Lung (tissue), 12 donors: ENCODE measurements around the gene NBEA. TPM values are rescaled to one million over a fixed set of nuclear protein-coding genes. Genes with fewer than 3 reads are reported as not detected.

Experiments
- ATAC-seq: fragments of 200-7000 bp; cut with Tn5 transposase; one replicate; pipeline ENCODE4 v1.9.1; 2020; ENCODE audit warnings: moderate number of reproducible peaks; ENCODE audit not compliant: insufficient read depth, low FRiP score
- DNase-seq, 3 donors: peaks; one replicate each; pipeline ENCODE4 v3.0.0-alpha.2; 2013 to 2017
- H3K27ac ChIP-seq, 2 donors: one replicate each; pipeline ENCODE4 v1.5.1; 2013; ENCODE audit warnings: mild to moderate bottlenecking in 2 of 2, moderate library complexity in 2 of 2, control low read depth in 1 of 2, inconsistent platforms in 1 of 2, low read depth in 1 of 2, low read length in 1 of 2
- H3K27me3 ChIP-seq, 3 donors: one replicate each; pipeline ENCODE4 v1.5.1; 2013; ENCODE audit warnings: low read length in 2 of 3; ENCODE audit not compliant: control insufficient read depth in 3 of 3, insufficient read depth in 3 of 3
- H3K36me3 ChIP-seq, 4 donors: one replicate each; pipeline ENCODE4 v1.5.1; 2013; ENCODE audit warnings: low read length in 4 of 4, mild to moderate bottlenecking in 1 of 4, moderate library complexity in 1 of 4; ENCODE audit not compliant: control insufficient read depth in 4 of 4, insufficient read depth in 4 of 4
- H3K4me1 ChIP-seq, 5 donors: one replicate each; pipeline ENCODE4 v1.5.1; 2013; ENCODE audit warnings: low read length in 5 of 5, mild to moderate bottlenecking in 2 of 5, moderate library complexity in 1 of 5; ENCODE audit not compliant: control insufficient read depth in 5 of 5, insufficient read depth in 5 of 5
- H3K4me3 ChIP-seq: one replicate; pipeline ENCODE4 v1.5.1; 2013; ENCODE audit warnings: mild to moderate bottlenecking, control low read depth, moderate library complexity
- H3K9ac ChIP-seq, 2 donors: one replicate each; pipeline ENCODE4 v1.5.1; 2013; ENCODE audit warnings: low read length in 2 of 2, control low read depth in 1 of 2; ENCODE audit not compliant: insufficient read depth in 1 of 2
- H3K9me3 ChIP-seq, 4 donors: one replicate each; pipeline ENCODE4 v1.5.1; 2013; ENCODE audit warnings: low read length in 3 of 4, mild to moderate bottlenecking in 1 of 4, moderate library complexity in 1 of 4; ENCODE audit not compliant: control insufficient read depth in 4 of 4, insufficient read depth in 3 of 4
- CTCF ChIP-seq: IDR thresholded peaks from 2 replicates; pipeline ENCODE4 v1.5.1; 2012; ENCODE audit warnings: mild to moderate bottlenecking; ENCODE audit errors: control extremely low read depth, extremely low read depth
- WGBS, 2 donors: extraction: QIAGEN DNeasy Blood & Tissue Kit; methylation state at CpG; one replicate each; pipeline ENCODE4 v1.1.7; 2013; 5-methylcytosine and 5-hydroxymethylcytosine counted together
- polyA plus RNA-seq, 2 donors: library from polyadenylated mRNA; stranded (reverse); fragments of 200-250 nt; gene quantifications; one replicate each; pipeline ENCODE4 v1.2.1, GENCODE V29; 2013
- total RNA-seq, 2 donors: library from RNA; depleted of rRNA in 1 of 2; stranded (reverse); fragments of >200 nt in 1 of 2; gene quantifications; one replicate each; pipeline ENCODE4 v1.2.1, GENCODE V29; 2014 to 2021
- donor health status: control.
- donor health status: control.
- donor health status: Bipolar disorder and iron deficiency.
- donor health status: healthy.
- donor health status: DM: yes; HTN: yes; CAD: no.

Gene NBEA
- total and polyA plus RNA-seq, 4 donors: 1.6 to 26.5 (median 5.3) TPM

GRCh38 chr13:35470671-35471661 lies 528.9 kb downstream of the NBEA start:
- peaks cover 2 to 78% (median 78%) of the 10 kb centered on the region in 3 donors for H3K27me3 ChIP-seq

GRCh38 chr13:35471706-35472322 lies 529.7 kb downstream of the NBEA start:
- Histone ChIP-seq H3K9me3 (peaks cover 0 to 19% (median 0%) of the 10 kb centered on the region in 4 donors), H3K4me1 (peaks cover 0 to 32% (median 9%) of the 10 kb centered on the region in 5 donors), H3K27ac (no peak overlapping the region), H3K27me3 (peaks cover 2 to 87% (median 86%) of the 10 kb centered on the region in 3 donors), H3K4me3 (no peak overlapping the region), H3K36me3 (no peaks in the 10 kb centered on the region), H3K9ac (no peak overlapping the region)
- 25 to 41% methylated on average over 28 of the region's 28 CpGs for WGBS, 2 donors
- ATAC-seq: no peak
- peak in 2 of 3 donors; percentile 45 to 46 for DNase-seq
- TF ChIP-seq CTCF: no peak

More at GRCh38 chr13:35470671-35471661, 528.9 kb downstream of the NBEA start:
- Histone ChIP-seq H3K36me3 (no peaks in the 10 kb centered on the region), H3K27ac (no peak overlapping the region), H3K9ac (no peak overlapping the region), H3K9me3 (peaks cover 0 to 15% (median 0%) of the 10 kb centered on the region in 4 donors), H3K4me3 (no peak overlapping the region), H3K4me1 (peaks cover 0 to 31% (median 9%) of the 10 kb centered on the region in 5 donors)
- ATAC-seq (peak; percentile 23), DNase-seq (peak; percentile 65 to 82 (median 75))
- TF ChIP-seq CTCF: no peak
- WGBS, 2 donors: 4 to 9% methylated on average over 62 to 68 of the region's 68 CpGs

GRCh38 chr13:35472323-35472881 lies 530.3 kb downstream of the NBEA start:
- H3K9me3 ChIP-seq: peaks cover 0 to 19% (median 0%) of the 10 kb centered on the region in 4 donors
- 40 to 64% methylated on average over 7 of the region's 7 CpGs for WGBS, 2 donors
- H3K27ac ChIP-seq: no peak overlapping the region
- H3K4me1 ChIP-seq: peaks cover 0 to 32% (median 9%) of the 10 kb centered on the region in 5 donors
- DNase-seq (peak; percentile 13 to 44 (median 16)), ATAC-seq (no peak)
- no peak overlapping the region for H3K9ac ChIP-seq
- H3K27me3 ChIP-seq: peaks cover 2 to 92% (median 92%) of the 10 kb centered on the region in 3 donors
- no peak overlapping the region for H3K4me3 ChIP-seq
- H3K36me3 ChIP-seq: no peaks in the 10 kb centered on the region
- no peak for TF ChIP-seq CTCF
